ENCODE results near the gene AGFG1. TPM values are rescaled to one million over a fixed set of nuclear protein-coding genes. Genes with fewer than 3 reads are reported as not detected.
A peak's percentile ranks its signal among the peaks of the same experiment; 100 is the strongest.

AGFG1 gene
- total RNA-seq (2021) = 106 and 109 TPM in 2 replicates
- long read RNA-seq, full-length matches to known transcripts = 4 of 19 reads
- long read RNA-seq, partial matches to known transcripts = 11 of 19 reads
- long read RNA-seq, other reads (novel, unspliced or antisense) = 4 of 19 reads

- H3K18ac ChIP-seq (ENCODE audit: insufficient read length, low read depth, low read length) = peak within 1 kb of the TSS; percentile 66
- no peak within 1 kb of the TSS for H3K56ac ChIP-seq (ENCODE audit: insufficient read length, low read depth, low read length)
- peaks cover 3% of the 10 kb centered on the region; the same call in 1 of the 2 replicates for H3K4me1 ChIP-seq (ENCODE audit: insufficient read depth, low read length)
- peak within 1 kb of the TSS in 2 of 3 experiments; percentile 76 to 95; a peak in 4 of 7 replicates for H3K27ac Mint-ChIP-seq
- no CpG with 5 or more reads among the region's 28 CpGs for WGBS (ENCODE audit: extremely low coverage, insufficient read length, low lambda C conversion rate)
- H4K20me1 ChIP-seq (ENCODE audit: control insufficient read depth, insufficient read depth, insufficient read length) = peaks cover 4% of the 10 kb centered on the region
- H3T11ph ChIP-seq (ENCODE audit: low read length) = no peak within 1 kb of the TSS
- no peaks in the 10 kb centered on the region for H3K27me3 ChIP-seq (ENCODE audit: insufficient read depth, low read length)
- H3K9me3 ChIP-seq (ENCODE audit: control insufficient read depth, low read depth, low read length) = no peaks in the 10 kb centered on the region
- H3K4me2 ChIP-seq (ENCODE audit: insufficient read depth, insufficient read length, low read length) = peak within 1 kb of the TSS; percentile 76
- no peak within 1 kb of the TSS; the same call in 1 of the 2 replicates for H2BK15ac ChIP-seq (ENCODE audit: low read depth, low read length)
- no peaks in the 10 kb centered on the region; the same call in 1 of the 2 replicates for H3K27me3 Mint-ChIP-seq (ENCODE audit: low read depth)
- no peak within 1 kb of the TSS for H4K5ac ChIP-seq (ENCODE audit: insufficient read length, low read depth, low read length)
- H4K8ac ChIP-seq (replicated peaks; ENCODE audit: insufficient read length, low read depth, low read length) = no peak within 1 kb of the TSS
- no peaks in the 10 kb centered on the region; a peak in 1 of 5 replicates for H3K9me3 Mint-ChIP-seq
- H3K23me2 ChIP-seq (ENCODE audit: insufficient read length, low read depth, low read length, poor library complexity, severe bottlenecking) = no peaks in the 10 kb centered on the region
- H3K14ac ChIP-seq (ENCODE audit: insufficient read depth, low read length) = peak within 1 kb of the TSS; percentile 81
- no peaks in the 10 kb centered on the region for H3K79me1 ChIP-seq (ENCODE audit: insufficient read depth, low read depth, low read length, poor library complexity, severe bottlenecking)
- peaks cover 22 to 25% of the 10 kb centered on the region in 2 experiments for H3K4me1 Mint-ChIP-seq
- no peak within 1 kb of the TSS for H4K91ac ChIP-seq (ENCODE audit: insufficient read length, low read depth, low read length)
- H2BK120ac ChIP-seq (ENCODE audit: low read depth, low read length, poor library complexity, severe bottlenecking) = no peak within 1 kb of the TSS
- no peak within 1 kb of the TSS for H2BK20ac ChIP-seq (ENCODE audit: low read depth, low read length, poor library complexity, severe bottlenecking)
- DNase-seq = peak; percentile 86
- TF ChIP-seq CTCF (conservative IDR thresholded peaks at IDR 0.05) = peak; percentile 99
- no peak within 1 kb of the TSS for H2AK5ac ChIP-seq (ENCODE audit: insufficient read length, low read length)
- no peak within 1 kb of the TSS for H3K27ac ChIP-seq (ENCODE audit: insufficient read length, low read depth, low read length)
- no peak within 1 kb of the TSS for H3K23ac ChIP-seq (ENCODE audit: insufficient read length, low read depth, low read length)
- H3K4ac ChIP-seq (ENCODE audit: low read depth, low read length) = no peak within 1 kb of the TSS
- peak within 1 kb of the TSS; percentile 68 for H3K9ac ChIP-seq (ENCODE audit: extremely low read depth, insufficient read length, low read length)
- no peak within 1 kb of the TSS for H2BK5ac ChIP-seq (ENCODE audit: insufficient read length, low read length)
- peaks cover 28% of the 10 kb centered on the region for H3K79me2 ChIP-seq (ENCODE audit: insufficient read depth, low read length)
- H2AFZ ChIP-seq (ENCODE audit: low read length) = no peak within 1 kb of the TSS
- H3K36me3 Mint-ChIP-seq (ENCODE audit: insufficient read depth in 1 of 3, low read depth in 3 of 3) = peaks cover 0 to 1% (median 0%) of the 10 kb centered on the region in 3 experiments; a peak in 1 of 7 replicates
- peak within 1 kb of the TSS; percentile 83 to 94 for H3K4me3 Mint-ChIP-seq
- no peak within 1 kb of the TSS for H2BK12ac ChIP-seq (ENCODE audit: insufficient read length, low read depth, low read length)
These were observed at the start of gene AGFG1 for GRCh38 chr2:227471924-227472264. AGFG1 (plus strand) TSS chr2:227472156; CDS start chr2:227472422, 266 bp downstream.

All from H9 (cell line).